HepG2 (cell line): ENCODE data around the gene EFNA4. TPM values are rescaled to one million over a fixed set of nuclear protein-coding genes. Genes with fewer than 3 reads are reported as not detected.

Source experiments
- ARID4A ChIP-seq: sonication (generic); formaldehyde crosslinking; IDR thresholded peaks from 2 replicates; pipeline ENCODE4 v1.5.0; 2020; ENCODE audit warnings: mild to moderate bottlenecking, missing genetic modification reagents, borderline replicate concordance
- CTCF ChIP-seq: sonication (generic); formaldehyde crosslinking; IDR thresholded peaks from 2 replicates; pipeline ENCODE4 v1.5.0; 2020; ENCODE audit warnings: mild to moderate bottlenecking, missing genetic modification reagents, moderate library complexity
- HNF4A ChIP-seq: sonication (generic); formaldehyde crosslinking; IDR thresholded peaks from 2 replicates; pipeline ENCODE4 v1.4.0; 2020; ENCODE audit warnings: missing genetic modification reagents
- HNRNPUL1 ChIP-seq: fragments of 200-400 bp; formaldehyde crosslinking; IDR thresholded peaks from 2 replicates; pipeline ENCODE4 v1.6.1; 2017; ENCODE audit warnings: low read depth, mild to moderate bottlenecking, low read length, moderate library complexity
- KDM4B ChIP-seq: sonication (generic); formaldehyde crosslinking; IDR thresholded peaks from 2 replicates; pipeline ENCODE4 v1.4.0; 2020; ENCODE audit warnings: missing genetic modification reagents
- MED13 ChIP-seq: sonication (generic); formaldehyde crosslinking; IDR thresholded peaks from 2 replicates; pipeline ENCODE4 v1.5.0; 2020; ENCODE audit warnings: missing genetic modification reagents
- NFIC ChIP-seq: IDR thresholded peaks from 2 replicates; pipeline ENCODE4 v1.6.1; 2012; ENCODE audit warnings: mild to moderate bottlenecking, low read length, inconsistent platforms
- NKX3-1 ChIP-seq: sonication (generic); formaldehyde crosslinking; IDR thresholded peaks from 2 replicates; pipeline ENCODE4 v1.5.0; 2020; ENCODE audit warnings: missing genetic modification reagents
- NR1H2 ChIP-seq: sonication (generic); formaldehyde crosslinking; IDR thresholded peaks from 2 replicates; pipeline ENCODE4 v1.8.1; 2022; ENCODE audit warnings: low read depth, missing genetic modification reagents, borderline replicate concordance
- NR3C1 ChIP-seq: sonication (generic); formaldehyde crosslinking; IDR thresholded peaks from 2 replicates; pipeline ENCODE4 v1.4.0; 2020; ENCODE audit warnings: missing genetic modification reagents
- POLR2AphosphoS5 ChIP-seq: IDR thresholded peaks from 2 replicates; pipeline ENCODE4 v1.6.1; 2012; ENCODE audit warnings: low read depth, low read length
- PRMT3 ChIP-seq: sonication (generic); formaldehyde crosslinking; IDR thresholded peaks from 2 replicates; pipeline ENCODE4 v1.8.1; 2022; ENCODE audit warnings: low read depth, mild to moderate bottlenecking, moderate library complexity, missing genetic modification reagents, borderline replicate concordance
- RCOR2 ChIP-seq: IDR thresholded peaks from 2 replicates; pipeline ENCODE4 v1.6.1; 2016; ENCODE audit warnings: missing biosample characterization, missing genetic modification reagents
- RNF2 ChIP-seq: fragments of 450-650 bp; conservative IDR thresholded peaks from 2 replicates; pipeline ENCODE4 v1.6.1; 2016; ENCODE audit warnings: low read depth
- SP2 ChIP-seq: sonication (generic); formaldehyde crosslinking; IDR thresholded peaks from 2 replicates; pipeline ENCODE4 v1.5.1; 2020; ENCODE audit warnings: mild to moderate bottlenecking, missing genetic modification reagents
- TBL1XR1 ChIP-seq: fragments of 150-350 bp; IDR thresholded peaks from 2 replicates; pipeline ENCODE4 v1.6.1; 2014; ENCODE audit warnings: borderline replicate concordance, low read length; ENCODE audit not compliant: partially characterized antibody
- TFAP4 ChIP-seq: sonication (generic); IDR thresholded peaks from 2 replicates; pipeline ENCODE4 v1.6.1; 2016; ENCODE audit warnings: low read depth, borderline replicate concordance
- THAP11 ChIP-seq: IDR thresholded peaks from 2 replicates; pipeline ENCODE4 v1.6.1; 2016; ENCODE audit warnings: missing biosample characterization, missing genetic modification reagents
- UBTF ChIP-seq: sonication (generic); formaldehyde crosslinking; IDR thresholded peaks from 2 replicates; pipeline ENCODE4 v1.4.0; 2020; ENCODE audit warnings: mild to moderate bottlenecking, missing genetic modification reagents
- ZNF652 ChIP-seq: IDR thresholded peaks from 2 replicates; pipeline ENCODE4 v1.6.1; 2016; ENCODE audit warnings: low read depth, borderline replicate concordance
- polyA plus RNA-seq, 8 experiments: library from polyadenylated mRNA; depleted of rRNA in 3 of 8; stranded (reverse) in 7 of 8; unstranded in 1 of 8; fragments of >200 nt; fragmentation: Illumina TruSeq in 4 of 8; extraction: Trizol in 4 of 8; gene quantifications; 2 replicates each; pipeline versions ENCODE4 v1.2.1 to v1.2.3, GENCODE V29; 2011 to 2016; ENCODE audit warnings: low read depth in 4 of 8, missing spikeins in 1 of 8, mixed read lengths in 1 of 8; ENCODE audit not compliant: insufficient read depth in 1 of 8
- total RNA-seq, 5 experiments: library from RNA; depleted of rRNA; stranded (reverse); fragments of >200 nt; fragmentation: Illumina TruSeq; extraction: Trizol; gene quantifications; 2 replicates each; pipeline ENCODE4 v1.2.3, GENCODE V29; 2016; ENCODE audit warnings: low read depth in 1 of 5

Gene EFNA4
- total and polyA plus RNA-seq, 2 of the 13 experiments (the other 11 are each of a cell fraction or from before 2014, with no cell fraction given), result 12.0 to 17.2 TPM

GRCh38 chr1:155091071-155092051 is 27.8 kb downstream of the EFNA4 start (continued):
- TF ChIP-seq SP2 (CRISPR knock-in tag) (no peak), KDM4B (peak; percentile 53; the same call in 1 of the 2 replicates), NFIC (no peak), NKX3-1 (CRISPR knock-in tag) (no peak), HNRNPUL1 (no peak), ZNF652 (CRISPR knock-in tag) (peak; percentile 50; the same call in 1 of the 2 replicates), HNF4A (CRISPR knock-in tag) (peak; percentile 92), RCOR2 (CRISPR knock-in tag) (peak; percentile 62; the same call in 1 of the 2 replicates), CTCF (CRISPR knock-in tag) (peak; percentile 98), PRMT3 (peak; percentile 72; the same call in 1 of the 2 replicates), NR1H2 (CRISPR knock-in tag) (peak; percentile 54; the same call in 1 of the 2 replicates), TFAP4 (0 out of 2 replicates have a peak, but pooled peaks have one; percentile 41), UBTF (CRISPR knock-in tag) (peak; percentile 65), THAP11 (CRISPR knock-in tag) (peak; percentile 79), ARID4A (CRISPR knock-in tag) (peak; percentile 83), TBL1XR1 (no peak), NR3C1 (no peak), RNF2 (peak; percentile 52; the same call in 1 of the 2 replicates), POLR2AphosphoS5 (no peak), MED13 (CRISPR knock-in tag) (no peak)
